ENCODE measurements around the gene SS18L1.

DNA sequence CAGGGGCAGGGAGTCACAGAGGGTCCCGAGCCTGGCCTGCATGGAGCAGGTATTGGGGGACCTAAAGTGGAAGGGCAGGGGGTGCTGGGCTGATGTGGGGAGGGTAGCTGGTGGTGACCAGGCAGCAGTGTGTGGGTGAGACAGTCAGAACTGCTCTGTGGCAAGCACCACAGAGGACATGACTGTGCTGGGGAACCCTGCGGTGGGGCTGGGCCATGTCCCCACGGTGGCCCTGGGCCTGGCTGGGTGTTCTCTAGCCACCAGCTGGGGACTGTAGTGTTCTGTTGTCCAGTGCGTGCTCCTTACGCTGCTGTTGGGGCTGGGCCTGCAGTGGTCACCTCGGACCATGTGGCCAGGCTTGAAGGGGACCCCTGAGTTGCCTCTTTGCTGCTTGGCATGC is 3.6 kb downstream of the SS18L1 start:
- TF ChIP-seq, protein P1, sequence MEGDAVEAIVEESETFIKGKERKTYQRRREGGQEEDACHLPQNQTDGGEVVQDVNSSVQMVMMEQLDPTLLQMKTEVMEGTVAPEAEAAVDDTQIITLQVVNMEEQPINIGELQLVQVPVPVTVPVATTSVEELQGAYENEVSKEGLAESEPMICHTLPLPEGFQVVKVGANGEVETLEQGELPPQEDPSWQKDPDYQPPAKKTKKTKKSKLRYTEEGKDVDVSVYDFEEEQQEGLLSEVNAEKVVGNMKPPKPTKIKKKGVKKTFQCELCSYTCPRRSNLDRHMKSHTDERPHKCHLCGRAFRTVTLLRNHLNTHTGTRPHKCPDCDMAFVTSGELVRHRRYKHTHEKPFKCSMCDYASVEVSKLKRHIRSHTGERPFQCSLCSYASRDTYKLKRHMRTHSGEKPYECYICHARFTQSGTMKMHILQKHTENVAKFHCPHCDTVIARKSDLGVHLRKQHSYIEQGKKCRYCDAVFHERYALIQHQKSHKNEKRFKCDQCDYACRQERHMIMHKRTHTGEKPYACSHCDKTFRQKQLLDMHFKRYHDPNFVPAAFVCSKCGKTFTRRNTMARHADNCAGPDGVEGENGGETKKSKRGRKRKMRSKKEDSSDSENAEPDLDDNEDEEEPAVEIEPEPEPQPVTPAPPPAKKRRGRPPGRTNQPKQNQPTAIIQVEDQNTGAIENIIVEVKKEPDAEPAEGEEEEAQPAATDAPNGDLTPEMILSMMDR (conservative IDR thresholded peaks at IDR 0.05; ENCODE audit: low read depth in 2 of 2) = no peak
- TF ChIP-seq POLR2AphosphoS5 (IDR thresholded peaks at IDR 0.05; ENCODE audit: low read depth) = no peak
- TF ChIP-seq, protein P2, sequence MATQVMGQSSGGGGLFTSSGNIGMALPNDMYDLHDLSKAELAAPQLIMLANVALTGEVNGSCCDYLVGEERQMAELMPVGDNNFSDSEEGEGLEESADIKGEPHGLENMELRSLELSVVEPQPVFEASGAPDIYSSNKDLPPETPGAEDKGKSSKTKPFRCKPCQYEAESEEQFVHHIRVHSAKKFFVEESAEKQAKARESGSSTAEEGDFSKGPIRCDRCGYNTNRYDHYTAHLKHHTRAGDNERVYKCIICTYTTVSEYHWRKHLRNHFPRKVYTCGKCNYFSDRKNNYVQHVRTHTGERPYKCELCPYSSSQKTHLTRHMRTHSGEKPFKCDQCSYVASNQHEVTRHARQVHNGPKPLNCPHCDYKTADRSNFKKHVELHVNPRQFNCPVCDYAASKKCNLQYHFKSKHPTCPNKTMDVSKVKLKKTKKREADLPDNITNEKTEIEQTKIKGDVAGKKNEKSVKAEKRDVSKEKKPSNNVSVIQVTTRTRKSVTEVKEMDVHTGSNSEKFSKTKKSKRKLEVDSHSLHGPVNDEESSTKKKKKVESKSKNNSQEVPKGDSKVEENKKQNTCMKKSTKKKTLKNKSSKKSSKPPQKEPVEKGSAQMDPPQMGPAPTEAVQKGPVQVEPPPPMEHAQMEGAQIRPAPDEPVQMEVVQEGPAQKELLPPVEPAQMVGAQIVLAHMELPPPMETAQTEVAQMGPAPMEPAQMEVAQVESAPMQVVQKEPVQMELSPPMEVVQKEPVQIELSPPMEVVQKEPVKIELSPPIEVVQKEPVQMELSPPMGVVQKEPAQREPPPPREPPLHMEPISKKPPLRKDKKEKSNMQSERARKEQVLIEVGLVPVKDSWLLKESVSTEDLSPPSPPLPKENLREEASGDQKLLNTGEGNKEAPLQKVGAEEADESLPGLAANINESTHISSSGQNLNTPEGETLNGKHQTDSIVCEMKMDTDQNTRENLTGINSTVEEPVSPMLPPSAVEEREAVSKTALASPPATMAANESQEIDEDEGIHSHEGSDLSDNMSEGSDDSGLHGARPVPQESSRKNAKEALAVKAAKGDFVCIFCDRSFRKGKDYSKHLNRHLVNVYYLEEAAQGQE (IDR thresholded peaks at IDR 0.05; ENCODE audit: unreplicated experiment) = no peak
- no peak for TF ChIP-seq CREB1 (CRISPR knock-in tag; IDR thresholded peaks at IDR 0.05; ENCODE audit: low read depth)
- TF ChIP-seq ETS1 (IDR thresholded peaks at IDR 0.05) = no peak
- TF ChIP-seq EZH2 (IDR thresholded peaks at IDR 0.05; ENCODE audit: low read depth, unreplicated experiment) = no peak
- no peak for TF ChIP-seq STAT1 (IDR thresholded peaks at IDR 0.05; ENCODE audit: unreplicated experiment)
- no peak for TF ChIP-seq EZH2phosphoT487 (IDR thresholded peaks at IDR 0.05; ENCODE audit: unreplicated experiment)
